ENCODE results near the gene PTPRN2.
A peak's percentile ranks its signal among the peaks of the same experiment; 100 is the strongest.
"Not testable (repeated sequence)": the region's sequence is repeated elsewhere in the genome, so short reads cannot be mapped to it uniquely, and the experiment has no call there.

PTPRN2 gene

DNA sequence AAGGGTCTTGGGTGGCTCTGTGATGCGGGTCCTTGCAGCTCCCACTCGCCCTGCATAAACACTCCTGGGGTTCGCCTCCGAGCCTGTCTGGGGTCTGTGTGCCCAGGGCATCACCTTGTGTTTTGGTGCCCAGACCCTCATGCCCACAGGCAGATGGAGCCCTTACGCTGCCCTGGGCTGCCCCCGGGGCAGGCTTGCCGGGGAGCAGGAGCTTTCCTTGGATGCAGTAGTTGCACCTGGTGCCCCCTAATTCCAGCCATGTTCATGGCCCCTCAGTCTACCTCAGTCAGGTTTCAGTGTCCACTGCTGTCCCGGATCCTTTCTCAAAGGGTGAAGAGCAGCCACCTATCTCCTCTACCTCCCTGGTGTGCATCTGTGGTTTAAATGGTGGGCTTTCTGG lies 396.0 kb downstream of the PTPRN2 start:
- DNase-seq (ENCODE audit: low spot score) = no peak

DNA sequence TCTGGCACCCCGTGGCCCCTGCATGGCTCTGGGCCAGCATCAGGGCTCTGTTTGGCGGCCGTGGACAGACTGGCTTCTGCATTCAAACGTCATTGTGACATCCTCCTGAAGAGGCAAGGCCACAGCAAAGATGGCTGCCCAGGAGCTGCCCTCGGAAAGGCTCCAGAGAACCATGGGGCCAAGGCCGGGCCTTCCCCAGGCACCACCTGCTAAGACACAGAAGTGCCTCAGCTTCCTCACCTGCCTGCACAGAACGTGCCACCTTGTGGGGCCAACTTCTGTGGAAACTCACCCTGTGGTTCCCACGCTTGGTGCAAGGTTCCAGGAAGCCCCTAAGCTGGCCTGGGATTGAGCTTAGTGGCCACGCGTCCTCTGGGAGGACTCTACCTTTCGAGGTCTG lies 396.9 kb downstream of the PTPRN2 start:
- DNase-seq (ENCODE audit: low spot score) (no peak), FAIRE-seq (no peak)

More for the DNA sequence above, 396.0 kb downstream of the PTPRN2 start:
- FAIRE-seq = no peak

GRCh38 chr7:158188676-158189075 lies 398.9 kb downstream of the PTPRN2 start:
- DNase-seq (ENCODE audit: low spot score) (no peak), FAIRE-seq (no peak)

DNA sequence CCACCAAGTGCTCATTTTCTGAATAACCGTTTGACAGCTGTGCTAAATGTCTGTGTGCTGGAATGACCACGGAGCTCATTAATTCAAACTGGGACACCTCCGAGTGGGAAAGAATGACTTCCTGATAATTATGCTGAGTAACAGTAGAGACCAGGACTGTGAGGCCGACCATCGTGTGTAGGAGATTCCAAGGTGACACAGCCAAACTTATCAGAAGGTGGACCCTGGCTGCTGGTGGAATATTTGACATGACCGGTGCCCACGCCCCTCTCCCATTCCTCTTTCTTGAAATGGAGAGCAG lies 400.0 kb downstream of the PTPRN2 start:
- DNase-seq (ENCODE audit: low spot score) = no peak
- no peak for FAIRE-seq

DNA sequence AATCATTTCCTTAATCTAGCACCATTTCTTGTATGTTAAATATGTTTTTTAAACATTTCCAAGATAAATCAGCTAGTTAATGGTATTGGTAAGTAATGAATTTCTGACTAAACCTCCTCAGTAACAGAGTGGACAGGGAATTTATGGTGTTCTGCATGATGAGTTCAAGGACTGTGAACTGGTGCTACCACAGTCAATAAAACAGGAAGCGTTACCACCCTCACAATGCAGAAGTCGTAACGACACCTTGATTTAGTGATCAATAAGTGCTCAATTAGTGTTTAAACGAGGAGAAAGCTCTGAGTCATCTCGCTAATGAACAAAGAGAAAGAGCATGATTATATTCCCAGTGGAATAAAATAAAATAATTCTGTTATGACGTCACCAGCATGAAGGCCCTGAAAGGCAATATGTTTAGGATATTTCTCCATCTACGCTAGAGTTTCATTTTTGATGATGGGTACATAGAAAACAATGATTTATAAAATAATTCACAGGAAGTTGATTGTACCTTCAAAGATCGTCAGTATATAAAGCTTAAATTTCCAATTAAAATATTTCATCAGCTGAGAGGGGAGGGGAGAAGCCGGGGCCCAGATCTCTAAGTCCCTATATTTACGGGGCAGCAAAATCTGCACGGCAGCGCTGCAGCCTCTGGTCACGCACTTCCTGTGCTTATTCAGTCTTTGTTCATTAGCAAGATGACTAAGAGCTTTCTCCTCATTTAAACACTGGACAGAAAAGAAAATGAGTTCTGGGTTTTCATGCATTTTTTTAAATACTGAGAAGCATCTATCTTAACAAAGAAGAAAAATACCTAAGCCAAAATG lies 400.5 kb downstream of the PTPRN2 start:
- no peak for DNase-seq (ENCODE audit: low spot score)
- no peak for FAIRE-seq

DNA sequence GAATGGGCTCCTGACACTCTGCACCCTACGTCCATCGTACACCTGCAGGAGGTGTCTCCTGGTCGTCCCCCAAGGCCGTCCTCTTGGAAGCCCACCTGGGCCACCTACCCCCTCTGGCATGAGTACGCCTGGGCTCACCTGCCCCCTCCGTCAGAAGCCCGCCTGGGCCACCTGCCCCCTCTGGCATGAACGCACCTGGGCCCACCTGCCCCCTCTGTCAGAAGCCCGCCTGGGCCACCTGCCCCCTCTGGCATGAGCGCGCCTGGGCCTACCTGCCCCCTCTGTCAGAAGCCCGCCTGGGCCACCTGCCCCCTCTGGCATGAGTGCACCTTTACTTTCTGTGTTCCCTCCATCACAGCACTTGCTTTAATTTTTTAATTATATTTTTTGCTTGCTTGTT lies 401.2 kb downstream of the PTPRN2 start:
- DNase-seq (ENCODE audit: low spot score) (no peak), FAIRE-seq (no peak)

DNA sequence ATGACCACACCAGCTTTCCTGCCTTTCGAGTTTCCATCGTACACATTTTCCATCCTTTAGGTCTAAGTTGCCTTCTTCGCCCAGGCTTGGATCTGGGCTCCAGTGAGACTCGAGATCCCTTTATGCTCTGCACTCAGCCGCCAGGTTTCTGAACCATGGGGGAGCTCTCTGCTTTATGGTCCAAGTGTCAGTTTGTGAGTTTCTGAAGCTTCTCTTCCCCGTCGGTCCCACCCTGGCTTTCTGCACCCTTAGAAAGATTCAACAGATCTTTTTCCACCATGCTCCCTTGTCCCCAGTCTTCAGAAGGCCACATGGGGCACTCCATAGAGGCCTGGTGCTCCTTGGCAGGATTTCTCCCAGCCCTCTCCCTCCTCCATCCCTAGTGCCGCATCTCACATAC lies 402.0 kb downstream of the PTPRN2 start:
- FAIRE-seq (no peak), DNase-seq (ENCODE audit: low spot score) (no peak)

- no peak for FAIRE-seq
- DNase-seq (ENCODE audit: low spot score) = no peak
These were observed 404.2 kb downstream of the PTPRN2 start for GRCh38 chr7:158183431-158183830.

GRCh38 chr7:158176561-158177173 lies 411.0 kb downstream of the PTPRN2 start:
- no peak for FAIRE-seq

GRCh38 chr7:158175779-158176178 lies 411.8 kb downstream of the PTPRN2 start:
- DNase-seq (ENCODE audit: low spot score) (no peak), FAIRE-seq (no peak)

More at GRCh38 chr7:158176561-158177173, 411.0 kb downstream of the PTPRN2 start:
- DNase-seq (ENCODE audit: low spot score) = no peak

- FAIRE-seq = no peak
- DNase-seq (ENCODE audit: low spot score) = no peak
These were observed 412.7 kb downstream of the PTPRN2 start for GRCh38 chr7:158174947-158175346.

GRCh38 chr7:158167373-158167772 lies 420.2 kb downstream of the PTPRN2 start:
- no peak for DNase-seq (ENCODE audit: low spot score)
- FAIRE-seq = no peak

DNA sequence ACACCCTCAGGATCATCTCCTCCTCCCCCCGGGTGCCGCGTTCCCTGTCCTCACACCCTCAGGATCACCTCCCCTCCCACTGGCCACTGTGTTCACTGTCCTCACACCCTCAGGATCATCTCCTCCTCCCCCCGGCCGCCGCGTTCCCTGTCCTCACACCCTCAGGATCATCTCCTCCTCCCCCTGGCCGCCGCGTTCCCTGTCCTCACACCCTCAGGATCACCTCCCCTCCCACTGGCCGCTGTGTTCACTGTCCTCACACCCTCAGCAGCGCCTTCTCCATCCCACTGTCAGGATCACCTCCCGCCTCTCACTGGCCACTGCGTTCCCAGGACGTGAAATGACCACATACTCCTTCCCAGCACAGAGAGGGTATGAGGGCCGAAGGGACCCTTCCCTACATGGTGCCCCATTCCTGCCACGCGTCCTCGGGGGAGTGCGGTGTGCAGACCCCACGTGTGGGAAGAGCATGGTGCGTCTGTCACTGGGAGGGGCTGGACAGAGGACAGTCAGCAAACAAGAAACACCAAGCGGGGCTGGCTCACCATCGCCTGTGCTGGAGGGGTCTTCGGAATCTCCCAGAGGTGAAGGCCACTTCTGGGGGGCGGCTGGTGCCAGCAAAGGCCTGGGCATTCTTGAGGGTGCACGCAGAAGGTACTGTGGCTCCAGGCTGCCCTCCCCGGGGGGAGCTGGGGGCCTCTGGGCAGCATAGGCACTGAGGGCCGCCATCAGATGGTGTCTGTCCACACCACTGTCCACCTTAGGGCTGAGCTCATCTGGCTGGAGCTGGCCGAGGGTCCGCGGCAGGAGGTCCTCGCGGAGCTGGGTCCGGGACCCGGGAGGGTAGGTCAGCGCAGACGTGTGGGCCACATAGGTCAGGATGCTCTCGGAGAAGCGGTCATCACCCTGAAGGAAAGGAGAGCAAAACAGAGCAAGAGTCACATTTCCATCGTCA lies 421.0 kb downstream of the PTPRN2 start:
- no peak for DNase-seq (ENCODE audit: low spot score)
- FAIRE-seq = no peak

GRCh38 chr7:158165711-158166110 lies 421.9 kb downstream of the PTPRN2 start:
- DNase-seq (ENCODE audit: low spot score) (no peak), FAIRE-seq (no peak)

DNA sequence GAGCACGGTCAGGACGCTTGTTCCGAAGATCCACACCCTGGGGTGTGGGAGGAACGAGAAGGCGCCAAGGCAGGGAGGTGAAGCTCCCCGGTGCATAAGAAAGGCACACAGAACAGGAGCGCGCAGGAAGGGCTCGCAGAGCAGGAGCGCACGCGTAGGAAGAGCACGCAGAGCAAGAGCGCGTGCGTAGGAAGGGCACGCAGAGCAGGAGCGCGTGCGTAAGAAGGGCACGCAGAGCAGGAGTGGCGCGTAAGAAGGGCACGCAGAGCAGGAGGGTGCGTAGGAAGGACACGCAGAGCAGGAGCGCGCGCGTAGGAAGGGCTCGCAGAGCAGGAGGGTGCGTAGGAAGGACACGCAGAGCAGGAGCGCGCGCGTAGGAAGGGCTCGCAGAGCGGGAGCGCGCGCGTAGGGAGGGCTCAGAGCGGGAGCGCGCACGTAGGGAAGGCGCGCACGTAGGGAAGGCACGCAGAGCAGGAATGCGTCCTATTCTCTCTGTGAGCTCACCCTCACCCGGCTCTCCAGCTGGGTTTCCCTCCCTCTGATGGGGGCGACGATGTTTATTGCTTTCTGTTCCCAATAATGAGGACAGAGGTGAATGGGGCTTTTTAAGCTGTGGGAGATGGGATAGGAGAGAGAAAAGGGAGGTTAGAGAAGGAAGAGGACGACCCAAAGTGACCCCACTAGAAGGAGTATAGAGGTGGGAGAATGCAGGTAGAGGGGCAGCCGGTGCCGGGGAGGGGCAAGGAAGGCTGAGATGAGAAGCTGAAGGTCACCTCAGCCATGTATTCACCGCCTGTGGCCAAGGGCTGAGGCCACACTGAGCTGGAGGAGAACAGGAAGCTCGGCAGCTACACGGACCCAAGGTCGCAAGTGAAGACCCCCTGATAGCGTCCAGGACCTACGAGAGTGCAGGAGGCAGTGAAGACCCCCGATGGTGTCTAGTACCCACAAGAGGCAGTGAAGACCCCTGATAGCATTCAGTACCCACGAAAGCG lies 423.2 kb downstream of the PTPRN2 start:
- peak; percentile 81 for DNase-seq (ENCODE audit: low spot score)
- FAIRE-seq = no peak

- no peak for DNase-seq (ENCODE audit: low spot score)
- no peak for FAIRE-seq
These were observed 426.4 kb downstream of the PTPRN2 start for GRCh38 chr7:158161194-158161593.

DNA sequence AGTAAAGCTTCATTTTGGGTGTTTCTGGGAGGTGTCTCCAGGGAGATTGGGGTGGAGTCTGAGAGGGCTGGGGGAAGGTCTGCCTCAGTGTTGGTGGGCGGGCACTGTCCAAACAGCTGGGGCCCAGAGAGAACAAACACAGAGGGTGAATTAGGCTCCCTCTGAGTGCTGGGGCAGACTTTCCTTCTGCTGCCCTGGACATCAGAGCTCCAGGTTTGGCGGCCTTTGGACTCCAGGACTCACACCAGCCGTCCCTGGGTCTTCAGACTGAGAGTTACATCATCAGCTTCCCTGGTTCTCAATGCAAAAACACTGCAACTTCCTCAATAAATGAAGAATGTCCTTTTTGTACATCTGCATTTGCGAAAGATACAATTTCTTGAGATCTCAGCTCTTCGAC lies 427.4 kb downstream of the PTPRN2 start:
- FAIRE-seq (no peak), DNase-seq (ENCODE audit: low spot score) (no peak)

GRCh38 chr7:158157460-158157859 lies 430.2 kb downstream of the PTPRN2 start:
- DNase-seq (ENCODE audit: low spot score) = no peak

GRCh38 chr7:158151273-158151672 lies 436.4 kb downstream of the PTPRN2 start:
- peak; percentile 99 for FAIRE-seq

More at GRCh38 chr7:158157460-158157859, 430.2 kb downstream of the PTPRN2 start:
- FAIRE-seq = no peak

GRCh38 chr7:158150234-158150633 lies 437.4 kb downstream of the PTPRN2 start:
- no peak for FAIRE-seq
- DNase-seq (ENCODE audit: low spot score) = no peak

More at GRCh38 chr7:158151273-158151672, 436.4 kb downstream of the PTPRN2 start:
- peak; percentile 91 for DNase-seq (ENCODE audit: low spot score)

DNA sequence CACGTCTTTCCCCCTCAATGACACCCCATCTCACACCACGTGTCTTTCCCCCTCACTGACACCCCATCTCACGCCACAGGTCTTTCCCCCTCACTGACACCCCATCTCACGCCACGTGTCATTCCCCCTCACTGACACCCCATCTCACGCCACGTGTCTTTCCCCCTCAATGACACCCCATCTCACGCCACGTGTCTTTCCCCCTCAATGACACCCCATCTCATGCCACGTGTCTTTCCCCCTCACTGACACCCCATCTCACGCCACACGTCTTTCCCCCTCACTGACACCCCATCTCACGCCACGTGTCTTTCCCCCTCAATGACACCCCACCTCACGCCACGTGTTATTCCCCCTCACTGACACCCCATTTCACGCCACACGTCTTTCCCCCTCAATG lies 440.2 kb downstream of the PTPRN2 start:
- DNase-seq (ENCODE audit: low spot score) = not testable (repeated sequence)
- peak; percentile 99 for FAIRE-seq
